H9 (cell line): Measurements from ENCODE around the gene HSD11B1L. TPM values are rescaled to one million over a fixed set of nuclear protein-coding genes. Genes with fewer than 3 reads are reported as not detected.

Experiments
- DNase-seq: peaks from one replicate; pipeline ENCODE4 v3.0.0-alpha.2; 2017
- H2AFZ ChIP-seq: one replicate; pipeline ENCODE4 v1.6.1; 2013; ENCODE audit warnings: mild to moderate bottlenecking, low read length, control low read depth, moderate library complexity
- H2AK5ac ChIP-seq: 2 replicates; pipeline ENCODE4 v1.6.1; 2013; ENCODE audit warnings: low read length, control low read depth, mixed read lengths; ENCODE audit not compliant: insufficient read length
- H2BK120ac ChIP-seq: one replicate; pipeline ENCODE4 v1.6.1; 2013; ENCODE audit warnings: low read depth, mild to moderate bottlenecking, low read length, control low read depth, inconsistent platforms; ENCODE audit not compliant: poor library complexity, severe bottlenecking
- H2BK12ac ChIP-seq: 2 replicates; pipeline ENCODE4 v1.6.1; 2013; ENCODE audit warnings: low read length, control low read depth, mixed read lengths, low read depth; ENCODE audit not compliant: insufficient read length
- H2BK15ac ChIP-seq: 2 replicates; pipeline ENCODE4 v1.6.1; 2013; ENCODE audit warnings: low read depth, low read length, control low read depth
- H2BK20ac ChIP-seq: one replicate; pipeline ENCODE4 v1.6.1; 2013; ENCODE audit warnings: low read depth, mild to moderate bottlenecking, low read length, control low read depth, inconsistent platforms; ENCODE audit not compliant: poor library complexity, severe bottlenecking
- H2BK5ac ChIP-seq: 2 replicates; pipeline ENCODE4 v1.6.1; 2013; ENCODE audit warnings: low read length, control low read depth, mixed read lengths; ENCODE audit not compliant: insufficient read length
- H3K14ac ChIP-seq: 2 replicates; pipeline ENCODE4 v1.6.1; 2013; ENCODE audit warnings: low read length, control low read depth; ENCODE audit not compliant: insufficient read depth
- H3K18ac ChIP-seq: 2 replicates; pipeline ENCODE4 v1.6.1; 2013; ENCODE audit warnings: low read depth, mild to moderate bottlenecking, mixed read lengths, low read length, control low read depth; ENCODE audit not compliant: insufficient read length
- H3K23ac ChIP-seq: 2 replicates; pipeline ENCODE4 v1.6.1; 2013; ENCODE audit warnings: low read length, control low read depth, mixed read lengths, low read depth; ENCODE audit not compliant: insufficient read length
- H3K23me2 ChIP-seq: 2 replicates; pipeline ENCODE4 v1.6.1; 2013; ENCODE audit warnings: low read depth, mild to moderate bottlenecking, mixed read lengths, low read length, control low read depth; ENCODE audit not compliant: insufficient read length, poor library complexity, severe bottlenecking
- H3K27ac ChIP-seq: 2 replicates; pipeline ENCODE4 v1.5.1; 2013; ENCODE audit warnings: low read length, control low read depth, mixed read lengths, low read depth; ENCODE audit not compliant: insufficient read length
- H3K27me3 ChIP-seq: 2 replicates; pipeline ENCODE4 v1.6.1; 2013; ENCODE audit warnings: low read length, control low read depth, inconsistent platforms; ENCODE audit not compliant: insufficient read depth
- H3K4ac ChIP-seq: 2 replicates; pipeline ENCODE4 v1.6.1; 2013; ENCODE audit warnings: low read depth, mild to moderate bottlenecking, control low read depth, inconsistent platforms, low read length, moderate library complexity
- H3K4me1 ChIP-seq: 2 replicates; pipeline ENCODE4 v1.6.1; 2013; ENCODE audit warnings: low read length, control low read depth, inconsistent platforms; ENCODE audit not compliant: insufficient read depth
- H3K4me2 ChIP-seq: 2 replicates; pipeline ENCODE4 v1.6.1; 2013; ENCODE audit warnings: low read length, control low read depth, mixed read lengths; ENCODE audit not compliant: insufficient read length, insufficient read depth
- H3K56ac ChIP-seq: 2 replicates; pipeline ENCODE4 v1.6.1; 2013; ENCODE audit warnings: low read depth, mild to moderate bottlenecking, mixed read lengths, low read length, control low read depth; ENCODE audit not compliant: insufficient read length
- H3K79me1 ChIP-seq: 2 replicates; pipeline ENCODE4 v1.6.1; 2013; ENCODE audit warnings: low read depth, mild to moderate bottlenecking, moderate library complexity, low read length, control low read depth, inconsistent platforms; ENCODE audit not compliant: insufficient read depth, poor library complexity, severe bottlenecking
- H3K79me2 ChIP-seq: 2 replicates; pipeline ENCODE4 v1.6.1; 2013; ENCODE audit warnings: low read length, control low read depth, inconsistent platforms; ENCODE audit not compliant: insufficient read depth
- H3K9ac ChIP-seq: 2 replicates; pipeline ENCODE4 v1.6.1; 2013; ENCODE audit warnings: low read length, control low read depth, mixed read lengths; ENCODE audit not compliant: insufficient read length; ENCODE audit errors: extremely low read depth
- H3K9me3 ChIP-seq: one replicate; pipeline ENCODE4 v1.6.1; 2013; ENCODE audit warnings: low read depth, low read length, inconsistent platforms; ENCODE audit not compliant: control insufficient read depth
- H3T11ph ChIP-seq: one replicate; pipeline ENCODE4 v1.6.1; 2013; ENCODE audit warnings: mild to moderate bottlenecking, low read length, control low read depth, inconsistent platforms
- H4K20me1 ChIP-seq: one replicate; pipeline ENCODE4 v1.6.1; 2013; ENCODE audit not compliant: control insufficient read depth, insufficient read length, insufficient read depth
- H4K5ac ChIP-seq: 2 replicates; pipeline ENCODE4 v1.6.1; 2013; ENCODE audit warnings: low read depth, mild to moderate bottlenecking, mixed read lengths, low read length, control low read depth; ENCODE audit not compliant: insufficient read length
- H4K8ac ChIP-seq: replicated peaks from 2 replicates; pipeline ENCODE4 v1.6.1; 2013; ENCODE audit warnings: low read length, control low read depth, mixed read lengths, low read depth; ENCODE audit not compliant: insufficient read length
- H4K91ac ChIP-seq: 2 replicates; pipeline ENCODE4 v1.6.1; 2013; ENCODE audit warnings: low read depth, mild to moderate bottlenecking, moderate library complexity, mixed read lengths, low read length, control low read depth; ENCODE audit not compliant: insufficient read length
- H3K27ac Mint-ChIP-seq, 3 experiments: 2 replicates in 2 of 3; 3 replicates in 1 of 3; pipeline ENCODE4 v1.8.0; 2020 to 2021; ENCODE audit warnings: mixed read lengths in 3 of 3, mild to moderate bottlenecking in 1 of 3, moderate library complexity in 1 of 3
- H3K27me3 Mint-ChIP-seq: 2 replicates; pipeline ENCODE4 v1.8.0; 2021; ENCODE audit warnings: low read depth, mild to moderate bottlenecking, moderate library complexity, mixed read lengths
- H3K36me3 Mint-ChIP-seq, 3 experiments: 2 replicates in 2 of 3; 3 replicates in 1 of 3; pipeline ENCODE4 v1.8.0; 2020 to 2021; ENCODE audit warnings: low read depth in 3 of 3, mixed read lengths in 3 of 3; ENCODE audit not compliant: insufficient read depth in 1 of 3
- H3K4me1 Mint-ChIP-seq, 2 experiments: 2 replicates each; pipeline ENCODE4 v1.8.0; 2020; ENCODE audit warnings: mixed read lengths in 2 of 2
- H3K4me3 Mint-ChIP-seq, 2 experiments: 2 replicates in 1 of 2; 3 replicates in 1 of 2; pipeline ENCODE4 v1.8.0; 2020 to 2021; ENCODE audit warnings: mild to moderate bottlenecking in 2 of 2, mixed read lengths in 2 of 2, moderate library complexity in 1 of 2
- H3K9me3 Mint-ChIP-seq, 2 experiments: 2 replicates in 1 of 2; 3 replicates in 1 of 2; pipeline ENCODE4 v1.8.0; 2020; ENCODE audit warnings: mild to moderate bottlenecking in 2 of 2, mixed read lengths in 2 of 2, moderate library complexity in 1 of 2
- WGBS: extraction: QIAGEN DNeasy Blood & Tissue Kit; methylation state at CpG from one replicate; pipeline ENCODE4 v1.1.7; 2013; ENCODE audit warnings: missing lambda C conversion rate, low lambda C conversion rate, mixed read lengths; ENCODE audit not compliant: insufficient read length; ENCODE audit errors: extremely low coverage; 5-methylcytosine and 5-hydroxymethylcytosine counted together
- total RNA-seq: library from RNA; stranded (reverse); gene quantifications from 2 replicates; pipeline ENCODE4 v1.2.1, GENCODE V29; 2021
- TF ChIP-seq, protein P1 (sequence below): fragments of 200-600 bp; sonication (generic); conservative IDR thresholded peaks from 3 replicates; pipeline ENCODE4 v1.8.0; 2021; ENCODE audit warnings: antibody characterized with exemption, mild to moderate bottlenecking

The HSD11B1L gene
- total RNA-seq, 1 experiment from 2014 or later, result 9.3 TPM

DNA sequence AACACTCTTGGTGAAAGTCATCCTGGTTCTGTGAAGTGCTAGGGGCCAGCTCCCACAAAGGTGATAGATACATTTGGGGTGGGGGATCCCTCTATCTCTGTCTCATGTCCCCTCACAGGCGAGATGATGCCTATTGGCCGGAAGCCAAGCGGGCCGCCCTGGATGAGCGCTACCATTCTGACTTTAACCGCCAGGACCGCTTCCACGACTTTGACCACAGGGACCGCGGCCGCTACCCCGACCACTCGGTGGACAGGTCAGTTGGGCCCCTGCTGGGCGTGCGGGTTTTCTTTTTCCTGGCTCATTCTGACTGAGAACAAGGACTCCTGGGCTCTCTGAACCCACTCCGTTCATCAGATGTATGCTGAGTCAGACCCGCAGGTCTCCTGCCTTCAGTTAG, 16.9 kb upstream of the HSD11B1L start:
- H3K79me2 ChIP-seq, result no peaks in the 10 kb centered on the region; the same call in 1 of the 2 replicates
- no peak overlapping the region for H2BK120ac ChIP-seq
- no peak overlapping the region for H2AK5ac ChIP-seq
- no peak overlapping the region for H3T11ph ChIP-seq
- H2AFZ ChIP-seq, result no peak overlapping the region
- H3K18ac ChIP-seq, result no peak overlapping the region
- H3K79me1 ChIP-seq, result no peaks in the 10 kb centered on the region
- H3K9me3 Mint-ChIP-seq, result no peaks in the 10 kb centered on the region
- peaks cover 43 to 96% (median 80%) of the 10 kb centered on the region in 3 experiments; a peak in 6 of 7 replicates for H3K36me3 Mint-ChIP-seq
- no peak overlapping the region for H3K4me3 Mint-ChIP-seq
- H3K4ac ChIP-seq, result no peak overlapping the region
- no peaks in the 10 kb centered on the region for H3K27me3 ChIP-seq
- H3K9ac ChIP-seq, result no peak overlapping the region
- no peak overlapping the region for H3K27ac ChIP-seq
- WGBS, result no CpG with 5 or more reads among the region's 17 CpGs
- H3K4me1 Mint-ChIP-seq, result peaks cover 7 to 14% of the 10 kb centered on the region in 2 experiments
- H4K8ac ChIP-seq, result no peak overlapping the region
- no peak overlapping the region for H4K5ac ChIP-seq
- no peak overlapping the region for H2BK20ac ChIP-seq
- no peak overlapping the region for H2BK15ac ChIP-seq
- H3K14ac ChIP-seq, result no peak overlapping the region
- no peak overlapping the region for H3K23ac ChIP-seq
- H3K27ac Mint-ChIP-seq, result no peak overlapping the region
- no peak overlapping the region for H2BK5ac ChIP-seq
- H3K4me2 ChIP-seq, result no peak overlapping the region
- H3K4me1 ChIP-seq, result no peaks in the 10 kb centered on the region
- H2BK12ac ChIP-seq, result no peak overlapping the region
- no peaks in the 10 kb centered on the region for H3K9me3 ChIP-seq
- H4K91ac ChIP-seq, result no peak overlapping the region
- H3K23me2 ChIP-seq, result no peaks in the 10 kb centered on the region
- H4K20me1 ChIP-seq, result peaks cover 4% of the 10 kb centered on the region
- TF ChIP-seq, protein P1, sequence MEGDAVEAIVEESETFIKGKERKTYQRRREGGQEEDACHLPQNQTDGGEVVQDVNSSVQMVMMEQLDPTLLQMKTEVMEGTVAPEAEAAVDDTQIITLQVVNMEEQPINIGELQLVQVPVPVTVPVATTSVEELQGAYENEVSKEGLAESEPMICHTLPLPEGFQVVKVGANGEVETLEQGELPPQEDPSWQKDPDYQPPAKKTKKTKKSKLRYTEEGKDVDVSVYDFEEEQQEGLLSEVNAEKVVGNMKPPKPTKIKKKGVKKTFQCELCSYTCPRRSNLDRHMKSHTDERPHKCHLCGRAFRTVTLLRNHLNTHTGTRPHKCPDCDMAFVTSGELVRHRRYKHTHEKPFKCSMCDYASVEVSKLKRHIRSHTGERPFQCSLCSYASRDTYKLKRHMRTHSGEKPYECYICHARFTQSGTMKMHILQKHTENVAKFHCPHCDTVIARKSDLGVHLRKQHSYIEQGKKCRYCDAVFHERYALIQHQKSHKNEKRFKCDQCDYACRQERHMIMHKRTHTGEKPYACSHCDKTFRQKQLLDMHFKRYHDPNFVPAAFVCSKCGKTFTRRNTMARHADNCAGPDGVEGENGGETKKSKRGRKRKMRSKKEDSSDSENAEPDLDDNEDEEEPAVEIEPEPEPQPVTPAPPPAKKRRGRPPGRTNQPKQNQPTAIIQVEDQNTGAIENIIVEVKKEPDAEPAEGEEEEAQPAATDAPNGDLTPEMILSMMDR, result no peak
- H3K56ac ChIP-seq, result no peak overlapping the region
- H3K27me3 Mint-ChIP-seq, result no peaks in the 10 kb centered on the region; the same call in 1 of the 2 replicates
- DNase-seq, result no peak
